MM.1S (cell line): Measurements from ENCODE around the gene TMEM212.

Source experiments
- EZH2 ChIP-seq: fragments of 300-600 bp; sonication (generic); optimal IDR thresholded peaks from 2 replicates; pipeline ENCODE3; 2017; ENCODE audit warnings: low read depth, mild to moderate bottlenecking, antibody characterized with exemption, low read length, mixed read lengths
- EZH2phosphoT487 ChIP-seq: fragments of 300-600 bp; sonication (generic); IDR thresholded peaks from 2 replicates; pipeline ENCODE4 v1.6.1; 2018; ENCODE audit warnings: antibody characterized with exemption, low read length
- TF ChIP-seq, protein P1 (sequence below): fragments of 300-600 bp; sonication (generic); IDR thresholded peaks from 2 replicates; pipeline ENCODE4 v1.5.1; 2016; ENCODE audit warnings: antibody characterized with exemption, low read length, mixed read lengths

DNA sequence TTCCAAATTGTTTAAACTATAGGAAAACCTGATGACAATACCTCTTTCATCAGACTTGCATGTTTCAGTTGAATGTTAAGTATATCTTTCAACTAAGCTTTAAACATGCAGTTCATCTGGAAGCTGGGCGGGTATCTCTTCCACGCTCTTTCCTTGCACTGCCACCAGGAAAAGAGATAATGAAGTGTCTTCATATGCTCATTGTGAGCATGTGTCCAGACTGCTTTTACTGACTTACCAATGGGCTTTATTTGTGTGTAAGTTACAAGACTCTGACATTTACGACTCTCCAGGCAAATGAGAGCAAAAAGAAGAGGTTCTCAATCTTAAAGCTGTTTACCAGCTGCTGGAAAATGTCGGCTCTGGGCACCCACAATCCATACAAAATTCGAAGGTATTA, 52.8 kb downstream of the TMEM212 start:
- TF ChIP-seq, protein P1, sequence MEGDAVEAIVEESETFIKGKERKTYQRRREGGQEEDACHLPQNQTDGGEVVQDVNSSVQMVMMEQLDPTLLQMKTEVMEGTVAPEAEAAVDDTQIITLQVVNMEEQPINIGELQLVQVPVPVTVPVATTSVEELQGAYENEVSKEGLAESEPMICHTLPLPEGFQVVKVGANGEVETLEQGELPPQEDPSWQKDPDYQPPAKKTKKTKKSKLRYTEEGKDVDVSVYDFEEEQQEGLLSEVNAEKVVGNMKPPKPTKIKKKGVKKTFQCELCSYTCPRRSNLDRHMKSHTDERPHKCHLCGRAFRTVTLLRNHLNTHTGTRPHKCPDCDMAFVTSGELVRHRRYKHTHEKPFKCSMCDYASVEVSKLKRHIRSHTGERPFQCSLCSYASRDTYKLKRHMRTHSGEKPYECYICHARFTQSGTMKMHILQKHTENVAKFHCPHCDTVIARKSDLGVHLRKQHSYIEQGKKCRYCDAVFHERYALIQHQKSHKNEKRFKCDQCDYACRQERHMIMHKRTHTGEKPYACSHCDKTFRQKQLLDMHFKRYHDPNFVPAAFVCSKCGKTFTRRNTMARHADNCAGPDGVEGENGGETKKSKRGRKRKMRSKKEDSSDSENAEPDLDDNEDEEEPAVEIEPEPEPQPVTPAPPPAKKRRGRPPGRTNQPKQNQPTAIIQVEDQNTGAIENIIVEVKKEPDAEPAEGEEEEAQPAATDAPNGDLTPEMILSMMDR, result no peak
- no peak for TF ChIP-seq EZH2
- no peak for TF ChIP-seq EZH2phosphoT487
